ENCODE data around the gene NUP210. TPM values are rescaled to one million over a fixed set of nuclear protein-coding genes. Genes with fewer than 3 reads are reported as not detected.

The NUP210 gene
- polyA plus RNA-seq, 1 experiment: 0.32 TPM

- DNase-seq (ENCODE audit: low read depth): no peak
- Histone ChIP-seq H3K27me3 (ENCODE audit: control insufficient read depth, insufficient read depth, low read length) (no peaks in the 10 kb centered on the region), H3K36me3 (ENCODE audit: control insufficient read depth, insufficient read depth, low read length) (no peaks in the 10 kb centered on the region), H3K4me3 (ENCODE audit: low read depth, low read length) (no peak overlapping the region)
- TF ChIP-seq CTCF (IDR thresholded peaks at IDR 0.05; ENCODE audit: insufficient read depth, low read depth, low read length): no peak
- ChIA-PET POLR2A (no interaction called here), CTCF (no interaction called here)
These were observed 11.2 kb downstream of the NUP210 start for GRCh38 chr3:13408890-13409289.

- no peak for TF ChIP-seq CTCF (IDR thresholded peaks at IDR 0.05; ENCODE audit: insufficient read depth, low read depth, low read length)
- DNase-seq (ENCODE audit: low read depth): no peak
- no peak overlapping the region for H3K4me3 ChIP-seq (ENCODE audit: low read depth, low read length)
- no peaks in the 10 kb centered on the region for H3K27me3 ChIP-seq (ENCODE audit: control insufficient read depth, insufficient read depth, low read length)
- ChIA-PET POLR2A (no interaction called here), CTCF (no interaction called here)
- no peaks in the 10 kb centered on the region for H3K36me3 ChIP-seq (ENCODE audit: control insufficient read depth, insufficient read depth, low read length)
These were observed 12.2 kb downstream of the NUP210 start for GRCh38 chr3:13407926-13408325.

- DNase-seq (ENCODE audit: low read depth): no peak
- no peak for TF ChIP-seq CTCF (IDR thresholded peaks at IDR 0.05; ENCODE audit: insufficient read depth, low read depth, low read length)
- H3K27me3 ChIP-seq (ENCODE audit: control insufficient read depth, insufficient read depth, low read length): no peaks in the 10 kb centered on the region
- POLR2A ChIA-PET: no interaction called here
- CTCF ChIA-PET: no interaction called here
- no peak overlapping the region for H3K4me3 ChIP-seq (ENCODE audit: low read depth, low read length)
- no peaks in the 10 kb centered on the region for H3K36me3 ChIP-seq (ENCODE audit: control insufficient read depth, insufficient read depth, low read length)
These were observed 12.6 kb downstream of the NUP210 start for GRCh38 chr3:13407475-13407874.

GRCh38 chr3:13406190-13406589 is 13.9 kb downstream of the NUP210 start:
- DNase-seq (ENCODE audit: low read depth): no peak
- ChIA-PET POLR2A (no interaction called here), CTCF (no interaction called here)
- H3K36me3 ChIP-seq (ENCODE audit: control insufficient read depth, insufficient read depth, low read length): no peaks in the 10 kb centered on the region
- no peak for TF ChIP-seq CTCF (IDR thresholded peaks at IDR 0.05; ENCODE audit: insufficient read depth, low read depth, low read length)
- H3K27me3 ChIP-seq (ENCODE audit: control insufficient read depth, insufficient read depth, low read length): no peaks in the 10 kb centered on the region
- H3K4me3 ChIP-seq (ENCODE audit: low read depth, low read length): no peak overlapping the region

GRCh38 chr3:13405614-13406013 is 14.5 kb downstream of the NUP210 start:
- no peak for DNase-seq (ENCODE audit: low read depth)
- Histone ChIP-seq H3K27me3 (ENCODE audit: control insufficient read depth, insufficient read depth, low read length) (no peaks in the 10 kb centered on the region), H3K4me3 (ENCODE audit: low read depth, low read length) (no peak overlapping the region), H3K36me3 (ENCODE audit: control insufficient read depth, insufficient read depth, low read length) (no peaks in the 10 kb centered on the region)
- CTCF ChIA-PET: no interaction called here
- POLR2A ChIA-PET: no interaction called here
- no peak for TF ChIP-seq CTCF (IDR thresholded peaks at IDR 0.05; ENCODE audit: insufficient read depth, low read depth, low read length)
